GM12892 (cell line): ENCODE measurements around the gene C2CD3.
"Not testable (repeated sequence)": the region's sequence is repeated elsewhere in the genome, so short reads cannot be mapped to it uniquely, and the experiment has no call there.

Experiments used
- DNase-seq: peaks from one replicate; pipeline ENCODE4 v3.0.0; 2011; ENCODE audit not compliant: insufficient read length
- FAIRE-seq: peaks from 2 replicates; lab custom pipeline; 2011; peaks lifted over from hg19 to GRCh38; lab: Jason Lieb, UNC
- POLR2A ChIP-seq: IDR thresholded peaks from 2 replicates; pipeline ENCODE4 v1.6.1; 2011; ENCODE audit warnings: low read depth, low read length, control low read depth
- POLR2AphosphoS5 ChIP-seq: IDR thresholded peaks from 2 replicates; pipeline ENCODE4 v1.6.1; 2011; ENCODE audit warnings: low read depth, low read length, control low read depth
- TAF1 ChIP-seq: IDR thresholded peaks from 2 replicates; pipeline ENCODE4 v1.6.1; 2011; ENCODE audit warnings: low read depth, mild to moderate bottlenecking, control low read depth, low read length, borderline replicate concordance

C2CD3 gene

DNA sequence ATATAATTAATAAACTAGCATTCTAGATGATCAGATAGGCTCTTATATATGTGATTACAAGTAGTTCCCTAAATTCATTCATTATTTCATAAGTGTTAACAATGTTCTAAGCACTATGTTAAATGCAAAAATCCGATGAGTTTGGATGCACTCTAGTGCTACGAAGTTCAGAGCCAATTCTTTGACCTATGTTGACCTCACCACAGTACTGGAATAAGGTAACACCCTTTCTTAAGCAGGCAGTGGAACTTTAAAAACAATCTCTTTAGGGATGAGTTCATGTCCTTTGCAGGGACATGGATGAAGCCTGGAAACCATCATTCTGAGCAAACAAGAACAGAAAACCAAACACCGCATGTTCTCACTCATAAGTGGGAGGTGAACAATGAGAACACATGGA lies 93.6 kb downstream of the C2CD3 start:
- FAIRE-seq (no peak), DNase-seq (no peak)
- TF ChIP-seq POLR2A = no peak
- no peak for TF ChIP-seq TAF1
- no peak for TF ChIP-seq POLR2AphosphoS5

- DNase-seq (no peak), FAIRE-seq (no peak)
- TF ChIP-seq POLR2A (no peak), TAF1 (no peak), POLR2AphosphoS5 (no peak)
Observed at GRCh38 chr11:74072721-74073120, 98.1 kb downstream of the C2CD3 start.

- FAIRE-seq (peak; percentile 24), DNase-seq (no peak)
- TF ChIP-seq POLR2AphosphoS5 = no peak
- no peak for TF ChIP-seq TAF1
- TF ChIP-seq POLR2A = no peak
Observed at GRCh38 chr11:74072286-74072685, 98.5 kb downstream of the C2CD3 start.

DNA sequence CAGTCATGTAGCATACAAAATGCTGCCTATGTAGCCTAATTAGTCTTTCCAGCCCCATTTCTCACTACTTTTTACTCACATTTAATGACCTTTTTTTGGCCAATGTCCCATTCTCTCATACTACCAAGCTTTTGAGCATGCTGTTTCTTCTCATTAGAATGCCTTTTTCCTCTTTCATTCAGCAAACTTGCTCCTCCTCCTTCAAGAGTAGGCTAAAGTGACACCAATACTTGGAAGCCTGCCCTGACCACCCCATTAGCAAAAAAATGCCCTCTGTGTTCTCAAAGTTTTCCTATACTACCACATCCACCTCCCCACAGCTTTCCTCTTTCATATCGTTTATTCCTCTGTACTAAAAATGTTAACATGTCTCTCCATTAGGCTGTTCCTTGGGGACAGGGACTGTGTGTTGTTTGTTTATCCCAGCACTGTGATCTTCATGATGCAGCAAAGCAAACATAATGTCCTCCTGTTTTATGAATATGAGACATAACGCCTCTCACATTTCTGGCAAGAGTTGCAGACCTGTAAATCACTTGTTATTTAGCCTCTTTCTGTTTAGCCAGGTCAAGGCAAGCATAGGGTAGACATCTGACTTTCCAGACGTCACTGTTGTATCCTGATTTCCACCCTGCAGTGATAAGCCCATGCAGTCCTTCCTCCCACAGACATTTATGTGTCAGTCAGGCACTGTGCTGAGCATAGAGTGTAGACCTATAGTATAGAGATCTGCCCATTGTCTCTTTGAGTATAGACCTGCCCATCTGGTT lies 99.9 kb downstream of the C2CD3 start:
- peak; percentile 5 for FAIRE-seq
- TF ChIP-seq POLR2A (no peak), TAF1 (no peak), POLR2AphosphoS5 (no peak)
- no peak for DNase-seq

DNA sequence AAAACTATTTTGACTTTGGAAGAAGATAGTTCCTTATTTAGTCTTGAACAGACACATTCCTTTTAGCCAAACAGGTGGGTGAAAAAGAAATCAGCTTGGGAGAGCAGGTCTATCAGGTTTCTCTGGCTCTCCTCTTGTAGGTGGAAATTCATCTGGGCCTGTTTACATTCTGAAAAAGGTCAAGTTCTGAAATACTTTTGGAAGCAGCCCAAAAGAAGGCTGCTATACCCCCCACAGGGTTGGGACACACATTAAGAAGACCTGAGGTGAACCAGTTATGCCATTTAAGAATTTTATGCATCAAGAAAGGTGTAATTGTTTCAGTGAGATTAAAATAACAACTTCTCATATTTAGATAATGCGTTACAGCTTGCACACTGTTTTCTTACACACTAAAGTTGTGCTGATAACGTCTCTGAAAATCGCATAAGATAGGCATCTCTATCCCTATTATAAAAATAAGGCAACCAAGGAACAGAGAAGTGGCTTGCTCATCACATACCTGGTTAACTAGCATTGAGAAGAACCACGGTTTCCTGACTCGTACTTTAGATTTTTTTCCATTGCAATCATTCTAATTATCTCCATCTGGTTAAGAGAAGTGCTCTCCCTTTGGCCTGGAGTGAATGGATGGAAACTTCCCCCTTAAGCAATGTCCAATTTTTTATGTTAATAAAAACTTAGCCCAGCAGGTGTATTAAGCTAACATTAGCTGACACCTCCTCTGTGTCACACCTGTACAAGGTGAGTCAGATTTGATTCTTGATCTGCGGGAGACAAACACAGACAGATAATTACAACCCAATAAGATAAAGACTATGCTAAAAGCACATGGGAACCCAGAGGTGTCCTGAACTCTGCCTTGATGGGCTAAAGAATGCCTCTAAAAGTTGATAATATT lies 101.4 kb downstream of the C2CD3 start:
- DNase-seq = no peak
- TF ChIP-seq POLR2AphosphoS5 (no peak), TAF1 (no peak), POLR2A (no peak)
- FAIRE-seq = no peak

DNA sequence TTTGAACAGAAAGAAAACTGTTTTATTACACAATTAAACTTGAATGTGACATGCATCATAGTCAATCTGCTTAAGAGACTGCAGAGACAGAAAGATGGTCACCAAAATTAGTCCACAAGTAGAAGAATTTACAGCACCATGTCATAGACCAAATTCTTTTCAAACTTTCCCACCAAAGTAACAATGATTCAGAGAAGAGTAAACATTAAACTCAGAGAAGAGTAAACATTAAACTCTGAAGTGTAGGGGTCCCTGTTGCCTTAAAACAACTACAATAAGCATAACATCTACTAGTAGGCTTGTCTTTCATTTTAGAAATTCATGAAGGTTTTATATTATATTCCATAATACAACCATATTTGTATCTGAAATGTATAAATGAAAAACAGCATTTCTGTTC lies 104.1 kb downstream of the C2CD3 start:
- FAIRE-seq, DNase-seq: not testable (repeated sequence)

- not testable (repeated sequence) for FAIRE-seq, DNase-seq
Observed at GRCh38 chr11:74065534-74065933, 105.3 kb downstream of the C2CD3 start.

DNA sequence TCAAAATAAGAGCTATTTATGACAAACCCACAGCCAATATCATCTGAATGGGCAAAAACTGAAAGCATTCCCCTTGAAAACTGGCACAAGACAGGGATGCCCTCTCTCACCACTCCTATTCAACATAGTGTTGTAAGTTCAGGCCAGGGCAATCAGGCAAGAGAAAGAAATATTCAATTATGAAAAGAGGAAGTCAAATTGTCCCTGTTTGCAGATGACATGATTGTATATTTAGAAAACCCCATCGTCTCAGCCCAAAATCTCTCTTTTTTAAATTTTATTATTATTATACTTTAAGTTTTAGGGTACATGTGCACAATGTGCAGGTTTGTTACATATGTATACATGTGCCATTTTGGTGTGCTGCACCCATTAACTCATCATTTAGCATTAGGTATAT lies 107.2 kb downstream of the C2CD3 start:
- DNase-seq, FAIRE-seq: not testable (repeated sequence)

- DNase-seq, FAIRE-seq: not testable (repeated sequence)
Observed at GRCh38 chr11:74061599-74061998, 109.2 kb downstream of the C2CD3 start.

DNA sequence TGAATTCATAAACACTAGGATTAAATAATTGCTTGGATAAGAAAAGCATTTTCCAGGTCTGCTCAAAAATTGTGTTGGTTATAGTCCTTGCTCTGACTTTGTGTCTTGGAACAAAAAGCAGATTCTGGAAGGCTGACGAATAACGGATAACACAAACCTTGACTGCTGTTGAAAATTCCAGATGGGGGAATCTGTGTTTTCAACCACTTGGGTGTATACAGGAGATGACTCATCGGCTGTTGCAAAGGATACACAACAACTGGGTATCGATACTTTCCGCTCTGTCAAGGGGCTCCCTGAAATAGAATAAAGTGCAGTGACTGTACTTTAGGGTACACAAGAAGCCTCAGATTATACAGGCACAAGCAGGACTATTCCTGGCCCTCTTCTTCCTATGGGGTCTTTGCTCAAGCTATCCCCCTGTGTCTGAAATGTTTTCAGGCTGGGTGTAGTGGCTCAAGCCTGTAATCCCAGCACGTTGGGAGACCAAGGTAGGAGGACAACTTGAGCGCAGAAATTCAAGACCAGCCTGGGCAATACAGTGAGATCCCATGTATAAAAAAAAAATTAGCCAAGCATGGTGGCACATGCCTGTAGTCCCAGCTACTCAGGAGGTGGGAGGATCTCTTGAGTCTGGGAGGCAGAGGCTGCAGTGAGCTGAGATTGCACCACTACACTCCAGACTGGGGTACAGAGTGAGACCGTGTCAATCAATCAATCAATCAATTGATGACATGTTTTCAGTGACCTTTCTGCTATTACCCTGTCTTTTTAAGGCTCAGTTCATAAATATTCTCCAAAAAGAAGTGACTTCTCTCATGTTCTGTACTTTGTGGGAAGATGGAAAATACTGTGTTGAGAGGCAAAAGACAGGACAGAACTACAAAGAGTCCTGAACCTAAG lies 113.3 kb downstream of the C2CD3 start:
- no peak for TF ChIP-seq TAF1

GRCh38 chr11:74055938-74056337 lies 114.9 kb downstream of the C2CD3 start:
- DNase-seq (no peak), FAIRE-seq (no peak)
- TF ChIP-seq POLR2AphosphoS5 (no peak), POLR2A (no peak), TAF1 (no peak)

More for the DNA sequence above, 113.3 kb downstream of the C2CD3 start:
- no peak for DNase-seq
- no peak for FAIRE-seq

DNA sequence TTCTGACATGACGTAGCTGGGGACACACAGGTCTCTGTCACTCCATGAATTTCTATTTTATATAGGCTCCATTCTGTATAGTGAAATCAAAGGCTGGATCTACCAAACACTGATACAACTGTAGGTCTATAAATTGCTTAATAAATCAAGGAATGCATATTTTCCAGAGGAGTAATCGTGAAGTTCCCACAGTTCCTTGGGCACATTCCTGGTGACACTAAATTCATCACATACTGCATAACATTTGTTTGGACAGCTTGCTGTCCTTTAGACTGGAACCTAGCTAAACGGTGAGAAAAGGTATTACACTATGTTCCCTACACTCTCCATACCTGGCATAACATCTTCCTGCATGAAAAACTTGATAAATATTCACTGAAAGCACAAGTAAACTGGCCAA lies 120.3 kb downstream of the C2CD3 start:
- FAIRE-seq (no peak), DNase-seq (no peak)
- TF ChIP-seq POLR2AphosphoS5 (no peak), POLR2A (no peak), TAF1 (no peak)
